ENCODE measurements around the gene LACC1. TPM values are rescaled to one million over a fixed set of nuclear protein-coding genes. Genes with fewer than 3 reads are reported as not detected.

Gene LACC1
- total RNA-seq, 1 experiment from 2014 or later, result 3.7 TPM

GRCh38 chr13:43942286-43942685 is 62.6 kb downstream of the LACC1 start:
- Histone ChIP-seq H2BK20ac (ENCODE audit: low read depth, low read length, poor library complexity, severe bottlenecking) (no peak overlapping the region), H3K4me1 (ENCODE audit: insufficient read depth, low read length) (no peaks in the 10 kb centered on the region), H2AK5ac (ENCODE audit: insufficient read length, low read length) (no peak overlapping the region), H3K23me2 (ENCODE audit: insufficient read length, low read depth, low read length, poor library complexity, severe bottlenecking) (no peaks in the 10 kb centered on the region), H3K79me2 (ENCODE audit: insufficient read depth, low read length) (no peaks in the 10 kb centered on the region), H2BK12ac (ENCODE audit: insufficient read length, low read depth, low read length) (no peak overlapping the region), H2BK15ac (ENCODE audit: low read depth, low read length) (no peak overlapping the region), H3T11ph (ENCODE audit: low read length) (no peak overlapping the region), H2BK120ac (ENCODE audit: low read depth, low read length, poor library complexity, severe bottlenecking) (no peak overlapping the region), H3K18ac (ENCODE audit: insufficient read length, low read depth, low read length) (no peak overlapping the region), H3K9me3 (ENCODE audit: control insufficient read depth, low read depth, low read length) (no peaks in the 10 kb centered on the region), H2AFZ (ENCODE audit: low read length) (no peak overlapping the region), H4K91ac (ENCODE audit: insufficient read length, low read depth, low read length) (no peak overlapping the region), H3K27me3 (ENCODE audit: insufficient read depth, low read length) (no peaks in the 10 kb centered on the region), H2BK5ac (ENCODE audit: insufficient read length, low read length) (no peak overlapping the region), H3K9ac (ENCODE audit: extremely low read depth, insufficient read length, low read length) (no peak overlapping the region), H3K14ac (ENCODE audit: insufficient read depth, low read length) (no peak overlapping the region), H4K5ac (ENCODE audit: insufficient read length, low read depth, low read length) (no peak overlapping the region), H3K23ac (ENCODE audit: insufficient read length, low read depth, low read length) (no peak overlapping the region), H3K27ac (ENCODE audit: insufficient read length, low read depth, low read length) (no peak overlapping the region), H3K4ac (ENCODE audit: low read depth, low read length) (no peak overlapping the region), H3K79me1 (ENCODE audit: insufficient read depth, low read depth, low read length, poor library complexity, severe bottlenecking) (no peaks in the 10 kb centered on the region), H3K56ac (ENCODE audit: insufficient read length, low read depth, low read length) (no peak overlapping the region), H3K4me2 (ENCODE audit: insufficient read depth, insufficient read length, low read length) (no peak overlapping the region), H4K8ac (replicated peaks; ENCODE audit: insufficient read length, low read depth, low read length) (no peak overlapping the region), H4K20me1 (ENCODE audit: control insufficient read depth, insufficient read depth, insufficient read length) (no peaks in the 10 kb centered on the region)
- no peak for TF ChIP-seq CTCF (conservative IDR thresholded peaks at IDR 0.05)
- no CpG with 5 or more reads among the region's 1 CpG for WGBS (ENCODE audit: extremely low coverage, insufficient read length, low lambda C conversion rate)
- Mint-ChIP-seq H3K4me1 (no peaks in the 10 kb centered on the region), H3K4me3 (no peak overlapping the region), H3K27ac (no peak overlapping the region), H3K9me3 (no peaks in the 10 kb centered on the region), H3K27me3 (ENCODE audit: low read depth) (peaks cover 2% of the 10 kb centered on the region), H3K36me3 (ENCODE audit: insufficient read depth in 1 of 3, low read depth in 3 of 3) (no peaks in the 10 kb centered on the region)
- no peak for DNase-seq

Other genes starting within 250 kb of the LACC1 start
- 0.09 and 0.24 TPM in 2 replicates for gene ENOX1, start 92.9 kb upstream of the LACC1 start, total RNA-seq (2021)
- gene CCDC122, start 164 bp upstream of the LACC1 start, total RNA-seq (2021), result 5.0 and 5.6 TPM in 2 replicates

Measured in H9 (cell line).